Esophagus muscularis mucosa (tissue), 3 donors: ENCODE results near the gene KIFC1.

Source experiments
- CTCF ChIP-seq, 3 experiments: fragments of 200-600 bp in 2 of 3; fragments of 450-650 bp in 1 of 3; sonication (generic) in 2 of 3; IDR thresholded peaks; one replicate each; pipeline ENCODE4 v1.5.1; 2017 to 2019; ENCODE audit warnings: antibody characterized with exemption in 3 of 3, mild to moderate bottlenecking in 2 of 3, moderate library complexity in 1 of 3
- EP300 ChIP-seq: sonication (generic); formaldehyde crosslinking; IDR thresholded peaks from one replicate; pipeline ENCODE4 v1.6.1; 2017; ENCODE audit warnings: antibody characterized with exemption

- no peak for TF ChIP-seq EP300
- no peak for TF ChIP-seq CTCF (IDR thresholded peaks at IDR 0.05)
These were observed 60.9 kb downstream of the KIFC1 start for GRCh38 chr6:33452496-33452895.
